ENCODE measurements around the gene MYB.

- no peak for TF ChIP-seq CTCF (conservative IDR thresholded peaks at IDR 0.05 in 1 of 2, IDR thresholded peaks at IDR 0.05 in 1 of 2; ENCODE audit: low read depth in 1 of 2, low read length in 2 of 2)
- no peak for TF ChIP-seq EZH2 (IDR thresholded peaks at IDR 0.05; ENCODE audit: low read length, missing control alignments)
Observed at GRCh38 chr6:135196739-135197510, 15.8 kb downstream of the MYB start.

Data from fibroblast of lung (primary cell).